ENCODE results near the gene GET3.
"Not testable (repeated sequence)": the region's sequence is repeated elsewhere in the genome, so short reads cannot be mapped to it uniquely, and the experiment has no call there.

Gene GET3

DNA sequence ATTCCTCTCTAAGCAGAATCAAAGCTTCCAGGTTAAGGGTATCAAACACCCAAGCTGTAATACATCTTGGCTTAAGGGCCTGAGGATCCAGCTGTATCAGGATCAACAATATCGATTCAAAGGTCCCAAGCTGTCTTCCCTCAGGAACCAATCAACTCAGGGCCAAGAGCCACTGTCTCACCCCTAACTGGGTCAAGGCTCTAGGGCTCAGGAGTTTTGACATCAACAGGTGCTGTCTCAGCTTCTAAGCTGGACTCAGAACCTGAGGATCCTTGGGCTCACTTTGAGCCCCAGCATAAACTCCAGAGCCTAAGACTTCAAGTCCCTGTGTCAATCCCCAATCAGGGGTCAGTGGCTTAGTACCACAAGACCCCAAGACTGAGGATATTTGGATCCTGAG, 41.8 kb upstream of the GET3 start:
- Histone ChIP-seq H3K36me3 (ENCODE audit: low read length) (no peaks in the 10 kb centered on the region), H3K9me2 (replicated peaks; ENCODE audit: insufficient read depth, low read length) (no peaks in the 10 kb centered on the region), H3K4me2 (ENCODE audit: low read depth, low read length, poor library complexity, severe bottlenecking) (peak overlapping the region; percentile 72), H3F3A (ENCODE audit: insufficient read depth) (peaks cover 24% of the 10 kb centered on the region), H2AFZ (ENCODE audit: low read depth, low read length, severe bottlenecking) (no peak overlapping the region), H3K9me3 (ENCODE audit: insufficient read depth, low read length) (no peaks in the 10 kb centered on the region), H3K4me3 (ENCODE audit: insufficient read depth, low read length, poor library complexity, severe bottlenecking) (peak overlapping the region; percentile 57), H3K27ac (ENCODE audit: low read depth, low read length) (no peak overlapping the region), H4K20me1 (ENCODE audit: low read depth, low read length) (no peaks in the 10 kb centered on the region), H3K27me3 (ENCODE audit: low read length) (no peaks in the 10 kb centered on the region), H3K9ac (ENCODE audit: low read length) (no peak overlapping the region), H3K79me2 (ENCODE audit: insufficient read depth, low read length) (no peaks in the 10 kb centered on the region)
- TF ChIP-seq, protein P1, sequence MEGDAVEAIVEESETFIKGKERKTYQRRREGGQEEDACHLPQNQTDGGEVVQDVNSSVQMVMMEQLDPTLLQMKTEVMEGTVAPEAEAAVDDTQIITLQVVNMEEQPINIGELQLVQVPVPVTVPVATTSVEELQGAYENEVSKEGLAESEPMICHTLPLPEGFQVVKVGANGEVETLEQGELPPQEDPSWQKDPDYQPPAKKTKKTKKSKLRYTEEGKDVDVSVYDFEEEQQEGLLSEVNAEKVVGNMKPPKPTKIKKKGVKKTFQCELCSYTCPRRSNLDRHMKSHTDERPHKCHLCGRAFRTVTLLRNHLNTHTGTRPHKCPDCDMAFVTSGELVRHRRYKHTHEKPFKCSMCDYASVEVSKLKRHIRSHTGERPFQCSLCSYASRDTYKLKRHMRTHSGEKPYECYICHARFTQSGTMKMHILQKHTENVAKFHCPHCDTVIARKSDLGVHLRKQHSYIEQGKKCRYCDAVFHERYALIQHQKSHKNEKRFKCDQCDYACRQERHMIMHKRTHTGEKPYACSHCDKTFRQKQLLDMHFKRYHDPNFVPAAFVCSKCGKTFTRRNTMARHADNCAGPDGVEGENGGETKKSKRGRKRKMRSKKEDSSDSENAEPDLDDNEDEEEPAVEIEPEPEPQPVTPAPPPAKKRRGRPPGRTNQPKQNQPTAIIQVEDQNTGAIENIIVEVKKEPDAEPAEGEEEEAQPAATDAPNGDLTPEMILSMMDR (IDR thresholded peaks at IDR 0.05; ENCODE audit: insufficient read depth, low read length, poor library complexity, severe bottlenecking) = no peak
- no peak for TF ChIP-seq EZH2phosphoT487 (conservative IDR thresholded peaks at IDR 0.05; ENCODE audit: low read length)

DNA sequence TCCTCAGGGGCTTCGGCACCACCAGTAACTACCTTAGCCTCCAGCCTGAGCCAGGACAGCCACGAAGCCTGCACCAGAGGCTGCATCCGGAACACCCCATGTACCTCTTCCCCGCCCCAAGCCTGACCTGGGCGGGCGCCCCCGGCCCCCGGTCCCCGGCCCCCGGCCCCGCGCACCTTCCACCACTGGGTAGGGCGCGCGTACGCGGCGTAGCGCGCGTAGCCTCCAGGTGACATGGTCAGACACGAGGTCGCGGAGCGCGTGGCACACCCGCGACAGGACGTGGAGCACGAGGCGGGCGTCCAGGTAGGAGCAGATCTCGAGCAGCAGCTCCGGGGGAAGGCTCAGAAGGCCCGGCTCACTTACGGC, 41.3 kb upstream of the GET3 start:
- Histone ChIP-seq H3K4me3 (ENCODE audit: insufficient read depth, low read length, poor library complexity, severe bottlenecking) (peak overlapping the region; percentile 57), H3K9me2 (replicated peaks; ENCODE audit: insufficient read depth, low read length) (no peaks in the 10 kb centered on the region), H3K36me3 (ENCODE audit: low read length) (no peaks in the 10 kb centered on the region), H3K79me2 (ENCODE audit: insufficient read depth, low read length) (no peaks in the 10 kb centered on the region), H2AFZ (ENCODE audit: low read depth, low read length, severe bottlenecking) (peak overlapping the region; percentile 55), H3F3A (ENCODE audit: insufficient read depth) (peaks cover 24% of the 10 kb centered on the region), H3K27me3 (ENCODE audit: low read length) (no peaks in the 10 kb centered on the region), H3K4me2 (ENCODE audit: low read depth, low read length, poor library complexity, severe bottlenecking) (peak overlapping the region; percentile 72), H3K9ac (ENCODE audit: low read length) (peak overlapping the region; percentile 57), H3K27ac (ENCODE audit: low read depth, low read length) (no peak overlapping the region), H3K9me3 (ENCODE audit: insufficient read depth, low read length) (no peaks in the 10 kb centered on the region), H4K20me1 (ENCODE audit: low read depth, low read length) (no peaks in the 10 kb centered on the region)
- TF ChIP-seq, protein P1 (IDR thresholded peaks at IDR 0.05; ENCODE audit: insufficient read depth, low read length, poor library complexity, severe bottlenecking) = no peak
- no peak for TF ChIP-seq EZH2phosphoT487 (conservative IDR thresholded peaks at IDR 0.05; ENCODE audit: low read length)

DNA sequence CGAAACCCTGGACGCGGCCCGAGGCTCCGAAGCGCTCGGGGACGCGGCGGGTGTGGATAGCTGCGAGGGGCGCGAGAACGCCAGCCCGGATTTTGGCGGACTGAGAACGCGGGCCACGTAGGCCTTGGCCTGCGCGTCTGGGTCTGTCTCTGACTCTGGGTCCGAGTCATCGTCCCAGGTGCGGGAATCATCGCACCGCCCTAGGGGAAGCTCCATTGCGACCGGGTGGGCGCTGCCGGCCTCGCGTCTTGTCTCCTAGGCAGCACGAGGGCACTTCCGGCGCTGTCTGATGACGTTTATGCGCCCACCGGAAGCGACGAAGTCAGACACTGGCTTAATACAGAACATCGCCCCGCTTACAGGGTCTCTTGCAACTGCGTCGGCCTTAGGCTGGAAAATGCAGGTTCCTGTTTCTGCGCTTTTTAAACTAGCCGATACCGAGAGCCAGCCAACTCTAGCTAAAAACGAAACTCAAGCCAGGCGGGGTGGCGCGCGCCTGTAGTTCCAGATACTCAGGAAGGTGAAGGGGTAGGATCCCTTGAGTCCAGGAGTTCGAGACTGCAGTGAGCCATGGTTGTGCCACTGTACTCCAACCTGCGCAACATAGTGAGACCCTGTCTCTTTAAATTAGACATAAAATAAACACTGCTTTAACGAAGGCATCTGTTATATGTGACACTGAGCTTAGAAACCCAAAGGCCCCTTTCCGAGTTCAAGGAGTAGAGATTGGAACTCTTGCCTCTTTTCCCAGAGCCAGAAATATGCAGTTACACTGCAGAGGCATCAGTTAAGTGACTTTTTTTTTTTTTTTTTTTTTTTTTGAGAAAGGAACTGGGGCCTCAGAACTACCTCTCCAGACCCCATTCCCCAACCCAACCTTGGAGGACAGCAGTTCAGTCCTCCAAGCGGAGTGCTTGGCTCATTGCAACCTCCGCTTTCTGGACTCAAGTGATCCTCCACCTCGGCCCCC, 40.6 kb upstream of the GET3 start, which contains the start of gene FBXW9:
FBXW9 (minus strand) TSS at position 266 of the 970 bp plus-strand sequence; CDS start at position 216, 50 bp downstream.
- H3K9me2 ChIP-seq (replicated peaks; ENCODE audit: insufficient read depth, low read length) = no peaks in the 10 kb centered on the region
- H3K27ac ChIP-seq (ENCODE audit: low read depth, low read length) = peak within 1 kb of the TSS; percentile 83
- H3K4me3 ChIP-seq (ENCODE audit: insufficient read depth, low read length, poor library complexity, severe bottlenecking) = peak within 1 kb of the TSS; percentile 57
- no peaks in the 10 kb centered on the region for H3K27me3 ChIP-seq (ENCODE audit: low read length)
- no peaks in the 10 kb centered on the region for H4K20me1 ChIP-seq (ENCODE audit: low read depth, low read length)
- peak within 1 kb of the TSS; percentile 55 for H2AFZ ChIP-seq (ENCODE audit: low read depth, low read length, severe bottlenecking)
- TF ChIP-seq, protein P1 (IDR thresholded peaks at IDR 0.05; ENCODE audit: insufficient read depth, low read length, poor library complexity, severe bottlenecking) = no peak
- no peak for TF ChIP-seq EZH2phosphoT487 (conservative IDR thresholded peaks at IDR 0.05; ENCODE audit: low read length)
- H3K79me2 ChIP-seq (ENCODE audit: insufficient read depth, low read length) = no peaks in the 10 kb centered on the region
- H3F3A ChIP-seq (ENCODE audit: insufficient read depth) = peaks cover 24% of the 10 kb centered on the region
- peak within 1 kb of the TSS; percentile 72 for H3K4me2 ChIP-seq (ENCODE audit: low read depth, low read length, poor library complexity, severe bottlenecking)
- H3K9me3 ChIP-seq (ENCODE audit: insufficient read depth, low read length) = no peaks in the 10 kb centered on the region
- H3K36me3 ChIP-seq (ENCODE audit: low read length) = no peaks in the 10 kb centered on the region
- H3K9ac ChIP-seq (ENCODE audit: low read length) = peak within 1 kb of the TSS; percentile 57

DNA sequence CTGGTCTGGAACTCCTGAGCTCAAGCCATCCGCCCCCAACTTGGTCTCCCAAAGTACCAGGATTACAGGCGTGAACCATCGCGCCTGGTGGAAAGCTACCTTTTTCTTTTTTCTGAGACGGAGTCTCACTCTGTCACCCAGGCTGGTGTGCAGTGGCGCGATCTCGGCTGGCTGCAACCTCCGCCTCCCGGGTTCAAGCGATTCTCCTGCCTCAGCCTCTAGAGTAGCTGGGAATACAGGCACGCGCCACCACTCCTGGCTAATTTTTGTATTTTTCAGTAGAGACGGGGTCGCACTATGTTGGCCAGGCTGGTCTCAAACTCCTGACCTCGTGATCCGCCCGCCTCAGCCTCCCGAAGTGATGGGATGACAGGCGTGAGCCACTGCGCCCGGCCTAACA, 39.9 kb upstream of the GET3 start:
- not testable (repeated sequence) for H3K79me2 ChIP-seq (ENCODE audit: insufficient read depth, low read length); H3K4me3 ChIP-seq (ENCODE audit: insufficient read depth, low read length, poor library complexity, severe bottlenecking); H2AFZ ChIP-seq (ENCODE audit: low read depth, low read length, severe bottlenecking); H3K9me2 ChIP-seq (replicated peaks; ENCODE audit: insufficient read depth, low read length); H3K36me3 ChIP-seq (ENCODE audit: low read length); H3K9me3 ChIP-seq (ENCODE audit: insufficient read depth, low read length); H3K27me3 ChIP-seq (ENCODE audit: low read length); H3K27ac ChIP-seq (ENCODE audit: low read depth, low read length); H4K20me1 ChIP-seq (ENCODE audit: low read depth, low read length)
- peaks cover 24% of the 10 kb centered on the region for H3F3A ChIP-seq (ENCODE audit: insufficient read depth)
- peak overlapping the region; percentile 57 for H3K9ac ChIP-seq (ENCODE audit: low read length)
- peak overlapping the region; percentile 72 for H3K4me2 ChIP-seq (ENCODE audit: low read depth, low read length, poor library complexity, severe bottlenecking)

Data from SU-DHL-6 (cell line).